HepG2 (cell line): ENCODE measurements around the gene IL4I1.

Experiments
- ARID3A ChIP-seq: IDR thresholded peaks from 2 replicates; pipeline ENCODE4 v1.6.1; 2012; ENCODE audit warnings: low read depth, low read length, improper control_type of control experiment
- IKZF1 ChIP-seq: fragments of 450-650 bp; IDR thresholded peaks from 2 replicates; pipeline ENCODE4 v1.7.1; 2016
- KLF6 ChIP-seq: IDR thresholded peaks from 2 replicates; pipeline ENCODE4 v1.8.0; 2016; ENCODE audit warnings: missing biosample characterization, missing genetic modification reagents
- POLR2A ChIP-seq, 2 experiments: IDR thresholded peaks; 2 replicates each; pipeline ENCODE4 v1.6.1; 2011; ENCODE audit warnings: low read depth in 2 of 2, low read length in 2 of 2, mild to moderate bottlenecking in 1 of 2, moderate library complexity in 1 of 2; ENCODE audit not compliant: insufficient read depth in 1 of 2
- ZNF468 ChIP-seq: sonication (generic); formaldehyde crosslinking; IDR thresholded peaks from 2 replicates; pipeline ENCODE4 v1.8.0; 2022; ENCODE audit warnings: mild to moderate bottlenecking, moderate library complexity, missing genetic modification reagents
- TF ChIP-seq, protein P1 (sequence below): sonication (generic); formaldehyde crosslinking; IDR thresholded peaks from 2 replicates; pipeline ENCODE4 v1.5.0; 2020; ENCODE audit warnings: mild to moderate bottlenecking, missing genetic modification reagents, moderate library complexity

GRCh38 chr19:49918089-49918488 is 21.4 kb upstream of the IL4I1 start:
- TF ChIP-seq ZNF468 (CRISPR knock-in tag), result no peak
- no peak for TF ChIP-seq POLR2A (IDR thresholded peaks at IDR 0.05; ENCODE audit: insufficient read depth in 1 of 2, low read depth in 2 of 2, low read length in 2 of 2)
- no peak for TF ChIP-seq ARID3A
- no peak for TF ChIP-seq IKZF1
- TF ChIP-seq KLF6, result no peak
- TF ChIP-seq, protein P1, sequence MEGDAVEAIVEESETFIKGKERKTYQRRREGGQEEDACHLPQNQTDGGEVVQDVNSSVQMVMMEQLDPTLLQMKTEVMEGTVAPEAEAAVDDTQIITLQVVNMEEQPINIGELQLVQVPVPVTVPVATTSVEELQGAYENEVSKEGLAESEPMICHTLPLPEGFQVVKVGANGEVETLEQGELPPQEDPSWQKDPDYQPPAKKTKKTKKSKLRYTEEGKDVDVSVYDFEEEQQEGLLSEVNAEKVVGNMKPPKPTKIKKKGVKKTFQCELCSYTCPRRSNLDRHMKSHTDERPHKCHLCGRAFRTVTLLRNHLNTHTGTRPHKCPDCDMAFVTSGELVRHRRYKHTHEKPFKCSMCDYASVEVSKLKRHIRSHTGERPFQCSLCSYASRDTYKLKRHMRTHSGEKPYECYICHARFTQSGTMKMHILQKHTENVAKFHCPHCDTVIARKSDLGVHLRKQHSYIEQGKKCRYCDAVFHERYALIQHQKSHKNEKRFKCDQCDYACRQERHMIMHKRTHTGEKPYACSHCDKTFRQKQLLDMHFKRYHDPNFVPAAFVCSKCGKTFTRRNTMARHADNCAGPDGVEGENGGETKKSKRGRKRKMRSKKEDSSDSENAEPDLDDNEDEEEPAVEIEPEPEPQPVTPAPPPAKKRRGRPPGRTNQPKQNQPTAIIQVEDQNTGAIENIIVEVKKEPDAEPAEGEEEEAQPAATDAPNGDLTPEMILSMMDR (CRISPR knock-in tag), result no peak
